TTC549 (cell line): ENCODE measurements around the gene CCL4.
"Not testable (repeated sequence)": the region's sequence is repeated elsewhere in the genome, so short reads cannot be mapped to it uniquely, and the experiment has no call there.

Experiments
- FAIRE-seq: peaks from 2 replicates; lab custom pipeline; 2012; peaks lifted over from hg19 to GRCh38; lab: Jason Lieb, UNC

CCL4 gene

GRCh38 chr17:36103401-36103975 lies at the start of gene CCL4:
TSS of gene CCL4 (plus strand) at chr17:36103827. CDS start at chr17:36103906, 79 bp downstream.
- not testable (repeated sequence) for FAIRE-seq

DNA sequence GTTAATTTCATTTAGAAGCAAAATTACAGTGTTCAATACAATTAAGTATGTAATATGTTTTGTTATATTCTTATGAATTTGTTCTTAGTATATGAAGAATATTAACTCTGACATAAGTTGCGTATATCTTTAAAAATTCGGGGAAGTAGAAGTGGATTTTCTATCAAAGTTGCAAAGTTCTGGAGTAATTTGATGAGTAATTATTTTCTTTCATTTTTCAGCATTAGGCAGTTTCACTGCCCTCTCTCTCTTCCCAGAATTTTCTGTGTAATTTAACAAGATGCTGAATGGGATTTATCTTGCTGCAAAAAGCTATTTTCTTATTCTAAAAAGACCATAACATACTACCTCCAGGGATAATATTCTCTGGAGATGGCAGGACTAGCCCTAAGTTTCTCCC lies 48.5 kb upstream of the CCL4 start:
- no peak for FAIRE-seq

GRCh38 chr17:36055921-36056520 lies 47.6 kb upstream of the CCL4 start:
- no peak for FAIRE-seq

GRCh38 chr17:36057911-36058310 lies 45.7 kb upstream of the CCL4 start:
- no peak for FAIRE-seq

DNA sequence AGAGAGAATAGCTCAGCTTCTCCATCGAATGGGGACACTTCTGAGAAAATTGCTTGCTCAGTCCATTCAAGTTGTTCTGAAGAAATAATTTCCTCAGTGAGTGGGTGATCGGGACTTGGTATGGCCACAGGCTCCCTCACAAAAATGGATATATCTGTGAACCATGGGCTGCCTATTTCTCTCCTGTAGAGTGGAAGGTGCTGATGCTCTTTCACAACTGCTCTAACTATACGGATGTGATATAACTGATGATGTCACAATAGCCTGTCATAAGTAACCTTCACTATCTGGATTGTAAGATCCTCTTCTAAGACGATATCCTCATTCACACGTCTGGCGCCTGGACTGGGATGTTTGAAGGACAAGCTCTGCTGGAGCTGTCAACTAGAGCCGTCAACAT lies 44.2 kb upstream of the CCL4 start:
- no peak for FAIRE-seq

GRCh38 chr17:36060816-36061215 lies 42.8 kb upstream of the CCL4 start:
- FAIRE-seq = no peak

DNA sequence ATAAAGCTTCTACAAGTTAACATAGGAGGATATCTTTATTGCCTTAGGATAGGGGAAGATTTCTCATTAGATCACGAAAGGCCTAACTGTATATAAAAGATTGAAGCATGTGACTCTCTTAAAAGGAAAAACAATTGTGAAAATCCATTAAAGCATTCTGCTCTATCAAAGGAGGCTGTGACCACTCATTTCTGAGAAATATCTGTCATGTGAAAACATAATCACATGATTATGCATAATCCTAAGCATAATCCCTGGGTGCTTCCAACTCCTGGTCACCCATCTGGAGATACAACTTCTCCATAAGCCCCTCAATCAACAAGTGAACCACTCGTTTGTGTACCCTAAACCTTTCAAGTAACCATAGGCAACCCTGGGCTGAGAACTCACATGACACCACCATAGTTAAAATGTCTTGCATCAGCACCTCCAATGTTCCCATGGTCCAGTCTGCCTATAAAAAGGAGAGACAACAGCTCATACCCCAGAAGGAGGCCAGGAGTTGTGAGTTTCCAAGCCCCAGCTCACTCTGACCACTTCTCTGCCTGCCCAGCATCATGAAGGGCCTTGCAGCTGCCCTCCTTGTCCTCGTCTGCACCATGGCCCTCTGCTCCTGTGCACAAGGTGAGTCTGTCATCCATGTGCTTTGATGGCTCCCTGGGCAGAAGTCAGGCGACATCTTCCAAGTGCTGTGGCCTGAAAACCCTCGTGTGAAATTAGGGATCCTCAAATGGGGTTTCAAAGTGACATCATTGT lies 39.7 kb upstream of the CCL4 start, which contains the start of gene CCL18:
CCL18 (plus strand) TSS at position 487 of the 756 bp plus-strand sequence; CDS start at position 558, 71 bp downstream.
- FAIRE-seq = no peak

- FAIRE-seq = no peak
These were observed 37.2 kb upstream of the CCL4 start for GRCh38 chr17:36066365-36066985.

- no peak for FAIRE-seq
These were observed 35.1 kb upstream of the CCL4 start for GRCh38 chr17:36068524-36068923.

DNA sequence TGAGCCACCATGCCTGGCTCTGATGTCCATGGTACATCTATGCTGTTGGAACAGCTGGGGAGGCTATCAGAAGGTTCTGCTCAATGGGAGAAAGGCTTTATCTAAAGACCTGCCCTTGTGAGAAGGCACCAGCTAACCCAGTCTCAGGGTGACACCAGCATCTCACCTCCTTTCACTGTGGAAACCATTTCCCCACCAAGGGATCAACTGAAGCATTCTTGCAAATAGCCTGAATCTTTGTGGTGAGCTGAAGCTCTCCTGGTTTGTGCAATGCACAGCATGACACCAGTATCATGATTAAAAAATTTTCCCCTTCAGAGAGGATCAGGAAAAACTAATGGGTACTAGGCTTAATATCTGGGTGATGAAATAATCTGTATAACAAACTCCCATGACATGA lies 34.5 kb upstream of the CCL4 start:
- FAIRE-seq = no peak

DNA sequence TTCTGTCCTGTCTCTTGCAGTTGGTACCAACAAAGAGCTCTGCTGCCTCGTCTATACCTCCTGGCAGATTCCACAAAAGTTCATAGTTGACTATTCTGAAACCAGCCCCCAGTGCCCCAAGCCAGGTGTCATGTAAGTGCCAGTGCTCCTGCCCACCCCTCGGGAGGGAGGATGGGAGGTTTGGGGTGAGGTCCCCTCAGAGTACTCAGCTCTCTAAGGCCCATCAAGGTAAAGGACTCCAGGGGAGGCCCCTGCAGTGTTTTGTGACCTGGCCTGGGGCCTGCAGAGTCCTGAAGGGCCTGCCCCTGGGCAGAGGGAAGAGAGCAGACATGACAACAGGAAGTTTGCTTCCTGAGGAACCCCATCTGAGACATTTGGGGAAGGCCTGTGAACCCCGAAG lies 33.2 kb upstream of the CCL4 start:
- FAIRE-seq = no peak

DNA sequence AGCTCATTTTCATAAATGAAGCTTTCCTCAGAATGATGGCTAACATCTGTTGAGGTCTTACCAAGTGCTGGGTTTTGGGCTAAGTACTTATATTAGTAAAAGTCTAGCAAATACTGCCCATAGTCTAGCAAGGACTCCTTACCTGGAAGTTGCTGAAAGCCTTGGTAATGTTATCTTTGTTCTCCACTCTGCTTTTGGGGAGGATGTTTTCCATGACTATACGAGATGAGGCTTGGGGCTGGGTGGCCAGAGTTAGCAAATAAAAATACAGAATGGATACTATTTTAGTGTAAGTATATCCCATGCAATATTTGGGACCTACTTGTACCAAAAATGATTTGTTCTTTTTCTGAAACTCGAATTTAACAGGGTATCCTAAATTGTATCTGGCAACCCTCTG lies 31.9 kb upstream of the CCL4 start:
- FAIRE-seq = no peak

GRCh38 chr17:36072431-36073121 lies 31.1 kb upstream of the CCL4 start:
- no peak for FAIRE-seq

- FAIRE-seq = no peak
These were observed 29.3 kb upstream of the CCL4 start for GRCh38 chr17:36074365-36074764.

GRCh38 chr17:36081681-36082471 lies 21.8 kb upstream of the CCL4 start:
- FAIRE-seq = not testable (repeated sequence)

GRCh38 chr17:36082482-36083120 lies 21.0 kb upstream of the CCL4 start:
- not testable (repeated sequence) for FAIRE-seq

GRCh38 chr17:36083691-36084090 lies 19.9 kb upstream of the CCL4 start:
- FAIRE-seq = not testable (repeated sequence)

DNA sequence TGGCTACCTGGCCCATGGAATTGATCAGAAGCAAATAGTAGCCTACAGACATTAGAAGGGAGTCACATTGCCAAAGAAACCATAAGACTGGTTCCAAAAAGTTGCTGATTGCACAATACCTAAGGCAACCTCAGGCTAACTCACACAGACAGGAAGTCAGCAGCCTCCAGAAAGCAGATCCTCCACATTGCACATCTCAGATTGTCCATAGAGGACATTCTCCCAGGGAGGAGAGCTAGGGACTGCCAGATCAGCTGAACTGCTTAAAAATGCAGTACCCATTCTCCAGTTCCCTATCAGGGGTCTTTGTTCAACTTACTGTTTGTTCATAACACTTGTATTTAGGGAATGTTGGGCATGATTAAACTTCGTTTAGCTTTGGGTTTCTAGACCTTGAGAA lies 17.9 kb upstream of the CCL4 start:
- FAIRE-seq = no peak

GRCh38 chr17:36086791-36087190 lies 16.8 kb upstream of the CCL4 start:
- FAIRE-seq = no peak

- FAIRE-seq = not testable (repeated sequence)
These were observed 16.2 kb upstream of the CCL4 start for GRCh38 chr17:36087471-36087870.
